ENCODE data around the gene RAB5A.
"Not testable (repeated sequence)": the region's sequence is repeated elsewhere in the genome, so short reads cannot be mapped to it uniquely, and the experiment has no call there.

RAB5A gene

GRCh38 chr3:20031939-20032338 lies 85.0 kb downstream of the RAB5A start:
- DNase-seq = not testable (repeated sequence)

Measured in CD4-positive, alpha-beta T cell treated with Interferon alpha-2 for 1 hour (primary cell).